IMR-90 (cell line): ENCODE measurements around the gene SLFN12. TPM values are rescaled to one million over a fixed set of nuclear protein-coding genes. Genes with fewer than 3 reads are reported as not detected.

Experiments
- ATAC-seq: fragments of 200-7000 bp; cut with Tn5 transposase; 2 replicates; pipeline ENCODE4 v1.9.1; 2020; ENCODE audit warnings: low read depth, mild to moderate bottlenecking, moderate library complexity
- BruUV-seq: library from RNA; stranded (reverse); fragments of 400-500 nt; replicated peaks from 2 replicates; lab custom pipeline; 2021; lab: Mats Ljungman, UMichigan
- CTCF ChIA-PET: fragments of 300-600 bp; formaldehyde crosslinking; extraction: SDS; loops from one replicate; lab custom pipeline; 2021; ENCODE audit warnings: antibody characterized with exemption; lab: Yijun Ruan, JAX
- POLR2A ChIA-PET: fragments of 300-600 bp; sonication (Branson Sonifier 250); formaldehyde crosslinking; loops from one replicate; lab custom pipeline; 2022; ENCODE audit warnings: antibody characterized with exemption; ENCODE audit not compliant: unreplicated experiment; lab: Charles Lee
- DNase-seq: peaks from one replicate; pipeline ENCODE4 v3.0.0; 2013
- H2AFZ ChIP-seq: replicated peaks from 2 replicates; pipeline ENCODE3; 2013; ENCODE audit warnings: low read length, mild to moderate bottlenecking; ENCODE audit not compliant: poor library complexity
- H2AK5ac ChIP-seq: 2 replicates; pipeline ENCODE4 v1.6.1; 2013; ENCODE audit warnings: low read depth, low read length, inconsistent platforms
- H2AK9ac ChIP-seq: replicated peaks from 2 replicates; pipeline ENCODE3; 2013; ENCODE audit warnings: mild to moderate bottlenecking, low read depth, low read length, moderate library complexity; ENCODE audit not compliant: poor library complexity
- H2BK120ac ChIP-seq: 2 replicates; pipeline ENCODE4 v1.6.1; 2013; ENCODE audit warnings: low read depth, low read length, inconsistent platforms
- H2BK15ac ChIP-seq: 3 replicates; pipeline ENCODE4 v1.6.1; 2013; ENCODE audit warnings: low read depth, low read length, inconsistent platforms
- H2BK20ac ChIP-seq: 2 replicates; pipeline ENCODE4 v1.6.1; 2013; ENCODE audit warnings: low read depth, mild to moderate bottlenecking, inconsistent platforms, low read length, moderate library complexity
- H2BK5ac ChIP-seq: 2 replicates; pipeline ENCODE4 v1.6.1; 2013; ENCODE audit warnings: mild to moderate bottlenecking, low read depth, low read length, inconsistent platforms; ENCODE audit not compliant: poor library complexity, severe bottlenecking
- H3K14ac ChIP-seq: replicated peaks from 2 replicates; pipeline ENCODE4 v1.6.1; 2013; ENCODE audit warnings: low read depth, low read length, inconsistent platforms
- H3K18ac ChIP-seq: 2 replicates; pipeline ENCODE4 v1.6.1; 2013; ENCODE audit warnings: low read depth, low read length, control low read depth
- H3K23ac ChIP-seq: 2 replicates; pipeline ENCODE4 v1.6.1; 2013; ENCODE audit warnings: low read depth, low read length, inconsistent platforms
- H3K27ac ChIP-seq: 2 replicates; pipeline ENCODE4 v1.5.1; 2013; ENCODE audit warnings: mild to moderate bottlenecking, control low read depth, low read length; ENCODE audit not compliant: insufficient read depth
- H3K27me3 ChIP-seq: 2 replicates; pipeline ENCODE4 v1.6.1; 2013; ENCODE audit warnings: low read length; ENCODE audit not compliant: control insufficient read depth, insufficient read depth
- H3K36me3 ChIP-seq: 2 replicates; pipeline ENCODE4 v1.6.1; 2013; ENCODE audit warnings: low read length, mixed read lengths; ENCODE audit not compliant: control insufficient read depth, insufficient read depth
- H3K4ac ChIP-seq: 2 replicates; pipeline ENCODE4 v1.6.1; 2013; ENCODE audit warnings: low read depth, low read length, inconsistent platforms
- H3K4me1 ChIP-seq: 2 replicates; pipeline ENCODE4 v1.6.1; 2013; ENCODE audit warnings: low read length, mixed read lengths; ENCODE audit not compliant: control insufficient read depth, insufficient read depth
- H3K4me2 ChIP-seq: 2 replicates; pipeline ENCODE4 v1.6.1; 2013; ENCODE audit warnings: low read depth, mild to moderate bottlenecking, control low read depth, low read length, moderate library complexity
- H3K4me3 ChIP-seq: 2 replicates; pipeline ENCODE4 v1.5.1; 2013; ENCODE audit warnings: low read depth, mild to moderate bottlenecking, control low read depth, low read length, moderate library complexity; ENCODE audit not compliant: insufficient read depth
- H3K56ac ChIP-seq: 2 replicates; pipeline ENCODE4 v1.6.1; 2013; ENCODE audit warnings: low read length, inconsistent platforms; ENCODE audit not compliant: insufficient read depth; ENCODE audit errors: extremely low read depth
- H3K79me1 ChIP-seq, 2 experiments: 2 replicates each; pipeline ENCODE4 v1.6.1; 2013; ENCODE audit warnings: low read length in 2 of 2, inconsistent platforms in 1 of 2, low read depth in 1 of 2
- H3K9ac ChIP-seq: 2 replicates; pipeline ENCODE4 v1.6.1; 2013; ENCODE audit warnings: low read depth, low read length, control low read depth
- H3K9me1 ChIP-seq: 2 replicates; pipeline ENCODE4 v1.6.1; 2013; ENCODE audit warnings: low read length, inconsistent platforms; ENCODE audit not compliant: insufficient read depth
- H3K9me3 ChIP-seq: 2 replicates; pipeline ENCODE4 v1.6.1; 2013; ENCODE audit warnings: low read length; ENCODE audit not compliant: control insufficient read depth, insufficient read depth
- H4K20me1 ChIP-seq: 2 replicates; pipeline ENCODE4 v1.6.1; 2013; ENCODE audit warnings: low read length, inconsistent platforms; ENCODE audit not compliant: insufficient read depth
- H4K5ac ChIP-seq: 2 replicates; pipeline ENCODE4 v1.6.1; 2013; ENCODE audit warnings: mild to moderate bottlenecking, low read depth, low read length, control low read depth
- H4K8ac ChIP-seq, 2 experiments: 2 replicates each; pipeline ENCODE4 v1.6.1; 2013; ENCODE audit warnings: low read depth in 2 of 2, low read length in 2 of 2, control low read depth in 1 of 2, inconsistent platforms in 1 of 2
- H4K91ac ChIP-seq: 2 replicates; pipeline ENCODE4 v1.6.1; 2013; ENCODE audit warnings: low read depth, low read length, inconsistent platforms; ENCODE audit not compliant: insufficient read depth
- MAFK ChIP-seq: IDR thresholded peaks from 2 replicates; pipeline ENCODE4 v1.6.1; 2012; ENCODE audit warnings: low read depth, low read length, improper control_type of control experiment
- MAZ ChIP-seq: IDR thresholded peaks from 2 replicates; pipeline ENCODE4 v1.6.1; 2012; ENCODE audit warnings: low read depth, mild to moderate bottlenecking, low read length, improper control_type of control experiment, moderate library complexity, borderline replicate concordance
- RFX5 ChIP-seq: IDR thresholded peaks from 2 replicates; pipeline ENCODE4 v1.8.0; 2012; ENCODE audit warnings: low read depth, mild to moderate bottlenecking, low read length, moderate library complexity
- SMC3 ChIP-seq: fragments of 150-350 bp; IDR thresholded peaks from 2 replicates; pipeline ENCODE4 v1.6.1; 2016; ENCODE audit warnings: low read depth, mild to moderate bottlenecking, antibody characterized with exemption, low read length, moderate library complexity
- dilution Hi-C: fragments of 300-500 bp; cut with HindIII; formaldehyde crosslinking; loops from one replicate; pipeline ENCODE4 v1.14.3; 2018; ENCODE audit warnings: low sequenced_read_pairs; ENCODE audit not compliant: unreplicated experiment
- in situ Hi-C: fragments of 300-500 bp; cut with MboI; formaldehyde crosslinking; loops from 3 replicates; pipeline ENCODE4 v1.14.3; 2019; ENCODE audit warnings: low sequenced_read_pairs, inconsistent platforms, mixed read lengths
- intact Hi-C: fragments of 100-400 bp; cut with micrococcal nuclease; formaldehyde crosslinking; loops from 2 replicates; pipeline ENCODE4 v1.10.0; 2022
- polyA plus RNA-seq, 3 experiments: library from polyadenylated mRNA; depleted of rRNA; stranded (reverse); fragments of >200 nt; gene quantifications; 2 replicates each; pipeline ENCODE4 v1.2.3, GENCODE V29; 2012; ENCODE audit warnings: low replicate concordance in 1 of 3
- total RNA-seq: library from RNA; depleted of rRNA; stranded (reverse); fragments of >200 nt; gene quantifications from 2 replicates; pipeline ENCODE4 v1.2.3, GENCODE V29; 2012
- TF ChIP-seq, protein P1 (sequence below): fragments of 150-350 bp; IDR thresholded peaks from 2 replicates; pipeline ENCODE4 v1.6.1; 2017; ENCODE audit warnings: mild to moderate bottlenecking, antibody characterized with exemption, low read length, low read depth

Gene SLFN12
- total and polyA plus RNA-seq, 2 of the 4 experiments (the other 2 are of a cell fraction) = 16.6 to 38.9 TPM

- no peak for DNase-seq
- no peak overlapping the region for H2BK15ac ChIP-seq
- no peak overlapping the region for H3K14ac ChIP-seq
- no peaks in the 10 kb centered on the region for H3K9me1 ChIP-seq
- intact Hi-C loops (loop anchor here (10.0 kb wide), 2 partner anchors 264 to 306 kb away; no protein-coding TSS in a partner anchor), dilution Hi-C loops (no loop called here), in situ Hi-C loops (no loop called here)
- ATAC-seq = no peak
- no peak overlapping the region for H2BK20ac ChIP-seq
- H3K4me3 ChIP-seq = no peak overlapping the region
- ChIA-PET POLR2A (no interaction called here), CTCF (interaction anchor here (1.8 kb wide), 1 partner anchor 10 kb away, joined by 6 read pairs; the partner anchor contains the start of gene SLFN13)
- no peaks in the 10 kb centered on the region for H3K79me1 ChIP-seq
- H3K23ac ChIP-seq = no peak overlapping the region
- TF ChIP-seq MAZ = no peak
- TF ChIP-seq RFX5 = no peak
- TF ChIP-seq SMC3 = no peak
- TF ChIP-seq, protein P1, sequence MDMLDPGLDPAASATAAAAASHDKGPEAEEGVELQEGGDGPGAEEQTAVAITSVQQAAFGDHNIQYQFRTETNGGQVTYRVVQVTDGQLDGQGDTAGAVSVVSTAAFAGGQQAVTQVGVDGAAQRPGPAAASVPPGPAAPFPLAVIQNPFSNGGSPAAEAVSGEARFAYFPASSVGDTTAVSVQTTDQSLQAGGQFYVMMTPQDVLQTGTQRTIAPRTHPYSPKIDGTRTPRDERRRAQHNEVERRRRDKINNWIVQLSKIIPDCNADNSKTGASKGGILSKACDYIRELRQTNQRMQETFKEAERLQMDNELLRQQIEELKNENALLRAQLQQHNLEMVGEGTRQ = no peak
- TF ChIP-seq MAFK = peak; percentile 83
- H3K9ac ChIP-seq = no peak overlapping the region
- no peaks in the 10 kb centered on the region for H3K36me3 ChIP-seq
- H2BK5ac ChIP-seq = no peak overlapping the region
- no peak overlapping the region for H2AK5ac ChIP-seq
- no peaks in the 10 kb centered on the region for H3K4me1 ChIP-seq
- H4K8ac ChIP-seq = no peak overlapping the region
- no peaks in the 10 kb centered on the region for H3K27me3 ChIP-seq
- H4K20me1 ChIP-seq = peaks cover under 1% of the 10 kb centered on the region; the same call in 1 of the 2 replicates
- no peak overlapping the region for H3K4ac ChIP-seq
- H3K9me3 ChIP-seq = no peaks in the 10 kb centered on the region
- no peak overlapping the region for H3K27ac ChIP-seq
- no peak overlapping the region for H2AK9ac ChIP-seq
- no peak overlapping the region for H3K4me2 ChIP-seq
- no TSS peak for BruUV-seq
- H2BK120ac ChIP-seq = no peak overlapping the region
- no peak overlapping the region for H4K91ac ChIP-seq
- no peak overlapping the region for H4K5ac ChIP-seq
- H3K18ac ChIP-seq = no peak overlapping the region
- H2AFZ ChIP-seq = no peak overlapping the region
- H3K56ac ChIP-seq = no peak overlapping the region
These were observed 6.1 kb upstream of the SLFN12 start for GRCh38 chr17:35438433-35438832.
